Uterus (tissue), 4 donors: ENCODE measurements around the gene TIMP3. TPM values are rescaled to one million over a fixed set of nuclear protein-coding genes. Genes with fewer than 3 reads are reported as not detected.

ENCODE experiments used
- DNase-seq, 2 donors: peaks; one replicate each; pipeline ENCODE4 v3.0.0-alpha.2; 2019 to 2020
- H3K27ac ChIP-seq, 2 donors: fragments of 200-600 bp; sonication (generic); 1 replicate in 1 of 2; 2 replicates in 1 of 2; pipeline ENCODE4 v1.5.1; 2016 to 2018
- H3K27me3 ChIP-seq, 2 donors: fragments of 200-600 bp; sonication (generic); one replicate each; pipeline ENCODE4 v1.5.1; 2018 to 2019; ENCODE audit warnings: control low read depth in 1 of 2
- H3K36me3 ChIP-seq, 2 donors: fragments of 200-600 bp; sonication (generic); one replicate each; pipeline ENCODE4 v1.5.1; 2019; ENCODE audit warnings: control low read depth in 1 of 2
- H3K4me1 ChIP-seq, 2 donors: fragments of 200-600 bp; sonication (generic); one replicate each; pipeline ENCODE4 v1.5.1; 2018 to 2019; ENCODE audit warnings: control low read depth in 1 of 2
- H3K4me3 ChIP-seq, 2 donors: fragments of 200-600 bp; sonication (generic); 1 replicate in 1 of 2; 2 replicates in 1 of 2; pipeline ENCODE4 v1.5.1; 2018 to 2019; ENCODE audit warnings: mild to moderate bottlenecking in 1 of 2
- H3K9me3 ChIP-seq, 2 donors: fragments of 200-600 bp; sonication (generic); one replicate each; pipeline ENCODE4 v1.5.1; 2019; ENCODE audit warnings: control low read depth in 1 of 2
- POLR2A ChIP-seq, 2 donors: fragments of 450-650 bp; IDR thresholded peaks; one replicate each; pipeline ENCODE4 v1.6.1; 2016; ENCODE audit warnings: antibody characterized with exemption in 2 of 2, mild to moderate bottlenecking in 1 of 2, moderate library complexity in 1 of 2
- intact Hi-C: fragments of 100-400 bp; cut with DNase I; formaldehyde crosslinking; loops from one replicate; pipeline ENCODE4 v1.15.1; 2023; ENCODE audit warnings: low total_unique reads
- total RNA-seq, 4 donors: library from RNA; depleted of rRNA in 3 of 4; stranded (reverse); fragments of >200 nt in 3 of 4; gene quantifications; one replicate each; pipeline versions ENCODE4 v1.1.0 to v1.2.4, GENCODE V29; 2014 to 2023
- TF ChIP-seq, protein P1 (sequence below), 4 experiments: fragments of 200-600 bp in 2 of 4; fragments of 450-650 bp in 2 of 4; sonication (generic) in 2 of 4; IDR thresholded peaks; one replicate each; pipeline ENCODE4 v1.5.1; 2016 to 2019; ENCODE audit warnings: antibody characterized with exemption in 4 of 4, mild to moderate bottlenecking in 2 of 4, moderate library complexity in 1 of 4
- donor health status: DM: yes; HTN: yes; CAD: no.

The TIMP3 gene
- total RNA-seq, 4 donors from 2014 or later = 192 to 702 (median 423) TPM

DNA sequence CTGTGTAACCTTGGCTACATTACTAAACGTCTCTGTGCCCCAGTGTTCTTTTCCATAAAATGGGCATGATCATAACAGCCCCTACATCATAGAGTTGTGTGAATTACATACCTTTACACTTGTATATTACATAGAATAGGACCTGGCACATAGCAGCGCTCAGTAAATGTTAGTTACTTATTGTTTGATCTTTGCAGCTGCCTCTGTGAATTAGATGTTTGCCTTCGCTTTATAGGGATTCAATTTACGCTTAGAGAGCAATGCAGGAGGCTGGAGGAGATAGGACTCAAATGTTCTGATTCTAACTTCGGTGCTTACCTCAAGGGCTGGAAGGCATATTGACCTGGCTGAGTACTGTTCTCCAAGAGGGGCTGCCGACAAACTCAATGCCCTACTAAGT, 10.4 kb upstream of the TIMP3 start:
- Histone ChIP-seq H3K36me3 (no peaks in the 10 kb centered on the region), H3K27ac (no peak overlapping the region), H3K4me3 (no peak overlapping the region), H3K27me3 (no peaks in the 10 kb centered on the region), H3K4me1 (no peaks in the 10 kb centered on the region), H3K9me3 (no peaks in the 10 kb centered on the region)
- no peak for DNase-seq
- intact Hi-C loops = loop anchor here (10.0 kb wide), 1 partner anchor 194 kb away; no protein-coding TSS in a partner anchor
- TF ChIP-seq, protein P1, sequence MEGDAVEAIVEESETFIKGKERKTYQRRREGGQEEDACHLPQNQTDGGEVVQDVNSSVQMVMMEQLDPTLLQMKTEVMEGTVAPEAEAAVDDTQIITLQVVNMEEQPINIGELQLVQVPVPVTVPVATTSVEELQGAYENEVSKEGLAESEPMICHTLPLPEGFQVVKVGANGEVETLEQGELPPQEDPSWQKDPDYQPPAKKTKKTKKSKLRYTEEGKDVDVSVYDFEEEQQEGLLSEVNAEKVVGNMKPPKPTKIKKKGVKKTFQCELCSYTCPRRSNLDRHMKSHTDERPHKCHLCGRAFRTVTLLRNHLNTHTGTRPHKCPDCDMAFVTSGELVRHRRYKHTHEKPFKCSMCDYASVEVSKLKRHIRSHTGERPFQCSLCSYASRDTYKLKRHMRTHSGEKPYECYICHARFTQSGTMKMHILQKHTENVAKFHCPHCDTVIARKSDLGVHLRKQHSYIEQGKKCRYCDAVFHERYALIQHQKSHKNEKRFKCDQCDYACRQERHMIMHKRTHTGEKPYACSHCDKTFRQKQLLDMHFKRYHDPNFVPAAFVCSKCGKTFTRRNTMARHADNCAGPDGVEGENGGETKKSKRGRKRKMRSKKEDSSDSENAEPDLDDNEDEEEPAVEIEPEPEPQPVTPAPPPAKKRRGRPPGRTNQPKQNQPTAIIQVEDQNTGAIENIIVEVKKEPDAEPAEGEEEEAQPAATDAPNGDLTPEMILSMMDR (IDR thresholded peaks at IDR 0.05) = no peak
- TF ChIP-seq POLR2A (IDR thresholded peaks at IDR 0.05) = no peak

DNA sequence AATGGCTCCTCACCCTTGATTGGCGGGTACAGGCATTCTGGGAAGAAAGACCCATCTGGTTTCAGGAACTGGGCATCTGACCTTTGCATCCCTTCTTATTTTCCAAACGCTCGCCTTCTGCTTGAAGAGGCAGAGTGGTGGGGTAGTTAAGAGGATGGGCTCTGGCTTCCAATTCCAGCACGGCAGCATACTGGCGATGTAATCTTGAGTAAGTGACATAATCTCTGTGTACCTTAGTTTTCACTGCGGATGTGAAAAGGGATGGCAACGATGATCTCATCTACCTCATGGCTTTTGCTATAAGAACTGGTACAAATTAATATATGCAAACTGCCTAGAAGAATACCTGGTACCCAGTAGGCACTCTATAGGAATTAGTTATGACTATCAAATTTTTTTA, 10.0 kb upstream of the TIMP3 start:
- intact Hi-C loops = loop anchor here (10.0 kb wide), 1 partner anchor 193 kb away; no protein-coding TSS in a partner anchor

DNA sequence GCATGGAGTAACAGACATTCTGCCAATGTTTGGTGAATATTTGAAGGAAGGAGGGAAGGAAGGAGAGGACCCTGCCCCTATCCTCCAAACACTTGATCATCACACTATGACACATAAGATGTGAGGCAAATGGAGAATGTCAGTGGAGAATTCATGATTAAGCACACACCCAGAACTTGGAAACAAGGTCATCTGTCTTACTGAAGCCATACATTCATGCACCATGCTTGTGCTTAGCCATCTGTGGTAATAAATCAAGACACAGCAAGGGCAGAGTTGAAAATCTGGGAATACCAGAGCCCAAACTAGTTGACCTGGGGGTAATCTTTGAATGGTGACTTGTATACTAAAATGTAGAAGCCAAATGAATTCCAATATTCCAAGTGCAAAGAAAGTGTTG, 7.9 kb upstream of the TIMP3 start:
- Histone ChIP-seq H3K4me3 (no peak overlapping the region), H3K36me3 (no peaks in the 10 kb centered on the region), H3K9me3 (no peaks in the 10 kb centered on the region), H3K27ac (no peak overlapping the region), H3K4me1 (no peaks in the 10 kb centered on the region), H3K27me3 (no peaks in the 10 kb centered on the region)
- DNase-seq = no peak
- intact Hi-C loops = loop anchor here (10.0 kb wide), 1 partner anchor 191 kb away; no protein-coding TSS in a partner anchor
- TF ChIP-seq POLR2A (IDR thresholded peaks at IDR 0.05) = no peak
- TF ChIP-seq, protein P1 (IDR thresholded peaks at IDR 0.05) = no peak

More for the DNA sequence above, 10.0 kb upstream of the TIMP3 start:
- TF ChIP-seq, protein P1 (IDR thresholded peaks at IDR 0.05) = no peak
- no peak for TF ChIP-seq POLR2A (IDR thresholded peaks at IDR 0.05)
- Histone ChIP-seq H3K27ac (no peak overlapping the region), H3K36me3 (no peaks in the 10 kb centered on the region), H3K9me3 (no peaks in the 10 kb centered on the region), H3K4me1 (no peaks in the 10 kb centered on the region), H3K4me3 (no peak overlapping the region), H3K27me3 (no peaks in the 10 kb centered on the region)
- DNase-seq = no peak

DNA sequence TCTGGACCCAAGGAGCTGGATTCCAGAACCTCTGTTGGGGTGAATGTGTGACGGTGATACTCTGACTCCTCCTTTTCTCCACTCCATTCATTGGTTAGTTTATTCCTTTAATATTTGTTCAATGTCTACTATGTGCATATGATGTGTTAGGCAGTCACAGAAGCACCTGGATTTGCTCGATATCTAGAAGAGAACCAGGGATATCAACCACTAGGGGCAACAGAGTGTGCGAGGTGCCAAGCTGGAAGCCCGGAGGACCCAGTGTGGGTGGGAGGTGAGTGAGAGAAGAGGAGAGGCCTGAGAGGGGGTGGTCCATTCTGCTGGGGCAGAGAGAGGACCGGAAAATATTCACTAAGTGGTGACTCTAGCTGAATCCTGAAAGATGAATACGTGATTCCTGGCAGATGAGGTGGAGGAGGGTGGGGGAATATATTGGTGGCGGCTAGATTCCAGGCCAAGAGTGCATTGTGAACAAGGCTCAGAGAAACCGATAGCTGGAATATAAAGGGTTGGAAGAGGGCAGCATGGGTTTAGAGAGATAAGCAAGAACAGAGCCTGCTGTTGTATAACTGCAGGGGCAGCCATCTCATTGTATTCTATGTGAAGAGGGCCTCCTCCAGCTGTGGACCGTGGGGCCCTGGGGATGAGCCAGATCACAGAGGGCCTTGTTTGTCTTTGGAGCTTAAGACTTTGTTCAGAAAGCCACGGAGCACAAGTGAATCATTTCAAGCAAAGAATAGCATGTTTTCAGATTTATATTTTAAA, 6.9 kb upstream of the TIMP3 start:
- Histone ChIP-seq H3K4me1 (no peaks in the 10 kb centered on the region), H3K4me3 (no peak overlapping the region), H3K36me3 (no peaks in the 10 kb centered on the region), H3K9me3 (no peaks in the 10 kb centered on the region), H3K27me3 (no peaks in the 10 kb centered on the region), H3K27ac (no peak overlapping the region)
- TF ChIP-seq, protein P1 (IDR thresholded peaks at IDR 0.05) = no peak
- no peak for TF ChIP-seq POLR2A (IDR thresholded peaks at IDR 0.05)
- DNase-seq = no peak
- intact Hi-C loops = loop anchor here (10.0 kb wide), 1 partner anchor 190 kb away; no protein-coding TSS in a partner anchor

DNA sequence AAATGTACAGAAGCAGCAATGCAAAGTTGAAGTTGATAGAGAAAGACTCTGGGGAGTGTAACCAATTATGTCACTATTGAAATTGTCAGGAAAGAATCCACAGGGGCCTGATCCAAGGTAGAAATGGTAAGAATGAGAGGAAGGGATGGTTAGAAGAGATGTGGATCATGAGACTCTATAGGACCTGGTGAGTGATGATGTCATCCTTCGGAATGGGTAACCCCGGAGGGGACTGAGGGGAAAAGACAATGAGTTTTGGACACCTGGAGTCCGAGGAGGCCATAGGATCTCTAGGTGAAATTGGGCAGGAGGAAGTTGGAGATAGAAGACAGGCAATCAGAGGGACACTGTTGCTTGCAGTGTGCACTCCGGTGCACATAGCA, 6.3 kb upstream of the TIMP3 start:
- intact Hi-C loops = loop anchor here (10.0 kb wide), 1 partner anchor 190 kb away; no protein-coding TSS in a partner anchor
- Histone ChIP-seq H3K27ac (no peak overlapping the region), H3K36me3 (no peaks in the 10 kb centered on the region), H3K9me3 (no peaks in the 10 kb centered on the region), H3K27me3 (no peaks in the 10 kb centered on the region), H3K4me3 (no peak overlapping the region), H3K4me1 (no peaks in the 10 kb centered on the region)
- no peak for TF ChIP-seq POLR2A (IDR thresholded peaks at IDR 0.05)
- TF ChIP-seq, protein P1 (IDR thresholded peaks at IDR 0.05) = no peak
- no peak for DNase-seq
